ENCODE results near the gene CDH22.

The CDH22 gene

GRCh38 chr20:46269372-46269771 lies 38.9 kb downstream of the CDH22 start:
- no peak overlapping the region for H3K4me3 ChIP-seq (ENCODE audit: low read length)
- no peak overlapping the region for H3K9ac ChIP-seq (ENCODE audit: low read depth, low read length)
- no peaks in the 10 kb centered on the region for H3K4me1 ChIP-seq (ENCODE audit: insufficient read depth, low read length)
- H3K36me3 ChIP-seq (ENCODE audit: insufficient read depth, low read depth, low read length): no peaks in the 10 kb centered on the region
- no peak overlapping the region for H3K27ac ChIP-seq (ENCODE audit: low read length)
- peaks cover 5% of the 10 kb centered on the region; the same call in 1 of the 2 replicates for H3K27me3 ChIP-seq (ENCODE audit: insufficient read depth, low read length)
- H3K9me3 ChIP-seq (ENCODE audit: insufficient read depth, low read depth, low read length): no peaks in the 10 kb centered on the region

- H3K4me3 ChIP-seq (ENCODE audit: low read length): no peak overlapping the region
- peaks cover 6% of the 10 kb centered on the region; the same call in 1 of the 2 replicates for H3K27me3 ChIP-seq (ENCODE audit: insufficient read depth, low read length)
- no peaks in the 10 kb centered on the region for H3K9me3 ChIP-seq (ENCODE audit: insufficient read depth, low read depth, low read length)
- no peak overlapping the region for H3K9ac ChIP-seq (ENCODE audit: low read depth, low read length)
- H3K4me1 ChIP-seq (ENCODE audit: insufficient read depth, low read length): no peaks in the 10 kb centered on the region
- H3K36me3 ChIP-seq (ENCODE audit: insufficient read depth, low read depth, low read length): no peaks in the 10 kb centered on the region
- no peak overlapping the region for H3K27ac ChIP-seq (ENCODE audit: low read length)
These were observed 39.6 kb downstream of the CDH22 start for GRCh38 chr20:46268662-46269061.

- peaks cover 11% of the 10 kb centered on the region; the same call in 1 of the 2 replicates for H3K27me3 ChIP-seq (ENCODE audit: insufficient read depth, low read length)
- H3K36me3 ChIP-seq (ENCODE audit: insufficient read depth, low read depth, low read length): no peaks in the 10 kb centered on the region
- H3K9ac ChIP-seq (ENCODE audit: low read depth, low read length): no peak overlapping the region
- H3K4me1 ChIP-seq (ENCODE audit: insufficient read depth, low read length): no peaks in the 10 kb centered on the region
- no peak overlapping the region for H3K27ac ChIP-seq (ENCODE audit: low read length)
- no peaks in the 10 kb centered on the region for H3K9me3 ChIP-seq (ENCODE audit: insufficient read depth, low read depth, low read length)
- H3K4me3 ChIP-seq (ENCODE audit: low read length): no peak overlapping the region
These were observed 40.1 kb downstream of the CDH22 start for GRCh38 chr20:46268131-46268614.

- H3K9me3 ChIP-seq (ENCODE audit: insufficient read depth, low read depth, low read length): no peaks in the 10 kb centered on the region
- no peak overlapping the region for H3K9ac ChIP-seq (ENCODE audit: low read depth, low read length)
- no peak overlapping the region for H3K27ac ChIP-seq (ENCODE audit: low read length)
- H3K27me3 ChIP-seq (ENCODE audit: insufficient read depth, low read length): peaks cover 15% of the 10 kb centered on the region; the same call in 1 of the 2 replicates
- no peak overlapping the region for H3K4me3 ChIP-seq (ENCODE audit: low read length)
- H3K36me3 ChIP-seq (ENCODE audit: insufficient read depth, low read depth, low read length): no peaks in the 10 kb centered on the region
- H3K4me1 ChIP-seq (ENCODE audit: insufficient read depth, low read length): no peaks in the 10 kb centered on the region
These were observed 40.9 kb downstream of the CDH22 start for GRCh38 chr20:46267108-46268105.

GRCh38 chr20:46265539-46265938 lies 42.8 kb downstream of the CDH22 start:
- Histone ChIP-seq H3K36me3 (ENCODE audit: insufficient read depth, low read depth, low read length) (no peaks in the 10 kb centered on the region), H3K27ac (ENCODE audit: low read length) (no peak overlapping the region), H3K27me3 (ENCODE audit: insufficient read depth, low read length) (peaks cover 10% of the 10 kb centered on the region; the same call in 1 of the 2 replicates), H3K4me1 (ENCODE audit: insufficient read depth, low read length) (no peaks in the 10 kb centered on the region), H3K9me3 (ENCODE audit: insufficient read depth, low read depth, low read length) (no peaks in the 10 kb centered on the region), H3K9ac (ENCODE audit: low read depth, low read length) (no peak overlapping the region), H3K4me3 (ENCODE audit: low read length) (no peak overlapping the region)

- Histone ChIP-seq H3K4me1 (ENCODE audit: insufficient read depth, low read length) (no peaks in the 10 kb centered on the region), H3K27ac (ENCODE audit: low read length) (no peak overlapping the region), H3K4me3 (ENCODE audit: low read length) (no peak overlapping the region), H3K9ac (ENCODE audit: low read depth, low read length) (no peak overlapping the region), H3K9me3 (ENCODE audit: insufficient read depth, low read depth, low read length) (no peaks in the 10 kb centered on the region), H3K36me3 (ENCODE audit: insufficient read depth, low read depth, low read length) (no peaks in the 10 kb centered on the region), H3K27me3 (ENCODE audit: insufficient read depth, low read length) (peaks cover 10% of the 10 kb centered on the region; the same call in 1 of the 2 replicates)
These were observed 43.7 kb downstream of the CDH22 start for GRCh38 chr20:46264391-46265266.

GRCh38 chr20:46261456-46262253 lies 46.6 kb downstream of the CDH22 start:
- Histone ChIP-seq H3K9ac (ENCODE audit: low read depth, low read length) (no peak overlapping the region), H3K4me1 (ENCODE audit: insufficient read depth, low read length) (no peaks in the 10 kb centered on the region), H3K36me3 (ENCODE audit: insufficient read depth, low read depth, low read length) (no peaks in the 10 kb centered on the region), H3K9me3 (ENCODE audit: insufficient read depth, low read depth, low read length) (no peaks in the 10 kb centered on the region), H3K4me3 (ENCODE audit: low read length) (no peak overlapping the region), H3K27me3 (ENCODE audit: insufficient read depth, low read length) (peaks cover 26% of the 10 kb centered on the region; the same call in 1 of the 2 replicates), H3K27ac (ENCODE audit: low read length) (no peak overlapping the region)

GRCh38 chr20:46260936-46261454 lies 47.3 kb downstream of the CDH22 start:
- Histone ChIP-seq H3K4me1 (ENCODE audit: insufficient read depth, low read length) (no peaks in the 10 kb centered on the region), H3K27me3 (ENCODE audit: insufficient read depth, low read length) (peaks cover 26% of the 10 kb centered on the region; the same call in 1 of the 2 replicates), H3K4me3 (ENCODE audit: low read length) (no peak overlapping the region), H3K27ac (ENCODE audit: low read length) (no peak overlapping the region), H3K36me3 (ENCODE audit: insufficient read depth, low read depth, low read length) (no peaks in the 10 kb centered on the region), H3K9ac (ENCODE audit: low read depth, low read length) (no peak overlapping the region), H3K9me3 (ENCODE audit: insufficient read depth, low read depth, low read length) (no peaks in the 10 kb centered on the region)

GRCh38 chr20:46260480-46260879 lies 47.8 kb downstream of the CDH22 start:
- Histone ChIP-seq H3K9ac (ENCODE audit: low read depth, low read length) (no peak overlapping the region), H3K9me3 (ENCODE audit: insufficient read depth, low read depth, low read length) (no peaks in the 10 kb centered on the region), H3K36me3 (ENCODE audit: insufficient read depth, low read depth, low read length) (no peaks in the 10 kb centered on the region), H3K4me3 (ENCODE audit: low read length) (no peak overlapping the region), H3K4me1 (ENCODE audit: insufficient read depth, low read length) (no peaks in the 10 kb centered on the region), H3K27ac (ENCODE audit: low read length) (no peak overlapping the region), H3K27me3 (ENCODE audit: insufficient read depth, low read length) (peaks cover 31% of the 10 kb centered on the region; the same call in 1 of the 2 replicates)

GRCh38 chr20:46259260-46259859 lies 48.9 kb downstream of the CDH22 start:
- Histone ChIP-seq H3K4me3 (ENCODE audit: low read length) (no peak overlapping the region), H3K36me3 (ENCODE audit: insufficient read depth, low read depth, low read length) (no peaks in the 10 kb centered on the region), H3K27me3 (ENCODE audit: insufficient read depth, low read length) (peaks cover 35% of the 10 kb centered on the region), H3K9ac (ENCODE audit: low read depth, low read length) (no peak overlapping the region), H3K27ac (ENCODE audit: low read length) (no peak overlapping the region), H3K4me1 (ENCODE audit: insufficient read depth, low read length) (no peaks in the 10 kb centered on the region), H3K9me3 (ENCODE audit: insufficient read depth, low read depth, low read length) (no peaks in the 10 kb centered on the region)
